WTC11 (cell line): ENCODE results near the gene KPNA2. TPM values are rescaled to one million over a fixed set of nuclear protein-coding genes. Genes with fewer than 3 reads are reported as not detected.
A peak's percentile ranks its signal among the peaks of the same experiment; 100 is the strongest.

Experiments used
- E2F5 ChIP-seq: sonication (generic); formaldehyde crosslinking; IDR thresholded peaks from 2 replicates; pipeline ENCODE4 v1.8.1; 2022; ENCODE audit warnings: mild to moderate bottlenecking, moderate library complexity, missing genetic modification reagents
- ESRRA ChIP-seq: sonication (generic); formaldehyde crosslinking; IDR thresholded peaks from 2 replicates; pipeline ENCODE4 v1.8.1; 2022; ENCODE audit warnings: mild to moderate bottlenecking, missing genetic modification reagents, borderline replicate concordance
- ETV6 ChIP-seq: sonication (generic); formaldehyde crosslinking; IDR thresholded peaks from 2 replicates; pipeline ENCODE4 v1.8.1; 2022; ENCODE audit warnings: mild to moderate bottlenecking, missing genetic modification reagents
- GRHL2 ChIP-seq: fragments of 250-450 bp; sonication (Bioruptor Pico); IDR thresholded peaks from 2 replicates; pipeline ENCODE4 v1.8.0; 2022; ENCODE audit warnings: mild to moderate bottlenecking, moderate library complexity; ENCODE audit not compliant: insufficient replicate concordance, severe bottlenecking
- HMGA2 ChIP-seq: fragments of 250-450 bp; sonication (Bioruptor Pico); IDR thresholded peaks from 2 replicates; pipeline ENCODE4 v1.4.0; 2021; ENCODE audit warnings: mild to moderate bottlenecking, moderate library complexity
- HMGXB4 ChIP-seq: sonication (generic); formaldehyde crosslinking; IDR thresholded peaks from 2 replicates; pipeline ENCODE4 v1.8.1; 2023; ENCODE audit warnings: mild to moderate bottlenecking, moderate library complexity, missing genetic modification reagents
- KAT7 ChIP-seq: sonication (generic); formaldehyde crosslinking; IDR thresholded peaks from 2 replicates; pipeline ENCODE4 v1.8.1; 2023; ENCODE audit warnings: missing genetic modification reagents, mild to moderate bottlenecking, borderline replicate concordance
- MAX ChIP-seq: sonication (generic); formaldehyde crosslinking; IDR thresholded peaks from 2 replicates; pipeline ENCODE4 v1.8.0; 2022; ENCODE audit warnings: mild to moderate bottlenecking, missing genetic modification reagents
- PRDM15 ChIP-seq: sonication (generic); formaldehyde crosslinking; IDR thresholded peaks from 2 replicates; pipeline ENCODE4 v1.8.0; 2022; ENCODE audit warnings: missing genetic modification reagents
- PREB ChIP-seq: sonication (generic); formaldehyde crosslinking; IDR thresholded peaks from 2 replicates; pipeline ENCODE4 v1.8.1; 2022; ENCODE audit warnings: mild to moderate bottlenecking, missing genetic modification reagents, moderate library complexity, borderline replicate concordance
- RORB ChIP-seq: fragments of 250-450 bp; sonication (Bioruptor Pico); IDR thresholded peaks from 2 replicates; pipeline ENCODE4 v1.9.0; 2021; ENCODE audit warnings: mild to moderate bottlenecking
- TEAD1 ChIP-seq: sonication (generic); formaldehyde crosslinking; IDR thresholded peaks from 2 replicates; pipeline ENCODE4 v1.8.0; 2022; ENCODE audit warnings: mild to moderate bottlenecking, missing genetic modification reagents
- TEAD4 ChIP-seq: sonication (generic); formaldehyde crosslinking; IDR thresholded peaks from 2 replicates; pipeline ENCODE4 v1.8.0; 2022; ENCODE audit warnings: mild to moderate bottlenecking, missing genetic modification reagents
- ZNF281 ChIP-seq: sonication (generic); formaldehyde crosslinking; IDR thresholded peaks from 2 replicates; pipeline ENCODE4 v1.8.0; 2023; ENCODE audit warnings: mild to moderate bottlenecking, missing genetic modification reagents
- ZNF423 ChIP-seq: fragments of 250-450 bp; sonication (Bioruptor Pico); IDR thresholded peaks from 2 replicates; pipeline ENCODE4 v2.1.2; 2022; ENCODE audit warnings: mild to moderate bottlenecking, moderate library complexity
- ZNF671 ChIP-seq: fragments of 250-450 bp; sonication (Bioruptor Pico); IDR thresholded peaks from 2 replicates; pipeline ENCODE4 v1.8.0; 2021; ENCODE audit warnings: mild to moderate bottlenecking
- total RNA-seq: library from RNA; stranded (reverse); gene quantifications from 3 replicates; pipeline ENCODE4 v1.2.3, GENCODE V29; 2021
- TF ChIP-seq, protein P1 (sequence below): fragments of 250-450 bp; sonication (Bioruptor Pico); IDR thresholded peaks from 2 replicates; pipeline ENCODE4 v1.9.0; 2021; ENCODE audit warnings: mild to moderate bottlenecking, borderline replicate concordance
- TF ChIP-seq, protein P2 (sequence below): sonication (generic); formaldehyde crosslinking; IDR thresholded peaks from 2 replicates; pipeline ENCODE4 v1.8.1; 2023; ENCODE audit warnings: mild to moderate bottlenecking, missing genetic modification reagents, borderline replicate concordance

The KPNA2 gene
- total RNA-seq, 1 experiment from 2014 or later = 466 TPM

DNA sequence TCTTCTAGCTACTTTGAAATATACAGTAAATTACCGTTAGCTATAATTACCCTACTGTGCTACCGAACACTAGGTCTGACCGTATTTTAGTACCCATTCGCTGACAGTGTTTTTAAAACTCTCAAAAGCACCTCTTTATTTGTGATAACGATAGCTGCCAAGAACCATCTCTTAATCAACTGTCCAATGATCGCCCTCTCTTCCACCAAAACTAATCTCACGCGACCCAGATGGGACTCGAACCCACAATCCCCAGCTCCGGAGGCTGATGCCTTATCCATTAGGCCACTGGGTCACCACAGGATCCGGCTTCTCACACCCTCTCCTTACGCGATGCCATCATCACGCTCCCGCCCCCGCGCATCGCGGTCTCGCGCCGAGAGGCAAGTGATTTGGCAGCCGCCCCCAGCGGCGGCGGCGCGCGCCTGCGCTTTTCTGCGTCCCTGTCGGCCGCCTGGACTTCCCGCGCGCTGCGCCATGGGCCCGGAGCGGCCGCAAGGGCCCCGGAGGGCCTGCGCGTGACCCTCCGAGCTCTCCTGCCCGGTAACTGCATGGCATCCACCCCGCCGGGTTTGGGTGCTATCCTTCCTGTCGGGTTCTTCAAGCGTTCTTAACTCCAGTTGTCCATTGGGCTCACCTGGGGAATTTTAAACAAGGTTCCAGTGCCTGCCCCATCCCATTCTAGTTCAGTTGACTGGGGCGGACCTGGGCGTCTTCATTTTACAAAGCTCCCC, 15.7 kb upstream of the KPNA2 start (continued):
- TF ChIP-seq, protein P1, sequence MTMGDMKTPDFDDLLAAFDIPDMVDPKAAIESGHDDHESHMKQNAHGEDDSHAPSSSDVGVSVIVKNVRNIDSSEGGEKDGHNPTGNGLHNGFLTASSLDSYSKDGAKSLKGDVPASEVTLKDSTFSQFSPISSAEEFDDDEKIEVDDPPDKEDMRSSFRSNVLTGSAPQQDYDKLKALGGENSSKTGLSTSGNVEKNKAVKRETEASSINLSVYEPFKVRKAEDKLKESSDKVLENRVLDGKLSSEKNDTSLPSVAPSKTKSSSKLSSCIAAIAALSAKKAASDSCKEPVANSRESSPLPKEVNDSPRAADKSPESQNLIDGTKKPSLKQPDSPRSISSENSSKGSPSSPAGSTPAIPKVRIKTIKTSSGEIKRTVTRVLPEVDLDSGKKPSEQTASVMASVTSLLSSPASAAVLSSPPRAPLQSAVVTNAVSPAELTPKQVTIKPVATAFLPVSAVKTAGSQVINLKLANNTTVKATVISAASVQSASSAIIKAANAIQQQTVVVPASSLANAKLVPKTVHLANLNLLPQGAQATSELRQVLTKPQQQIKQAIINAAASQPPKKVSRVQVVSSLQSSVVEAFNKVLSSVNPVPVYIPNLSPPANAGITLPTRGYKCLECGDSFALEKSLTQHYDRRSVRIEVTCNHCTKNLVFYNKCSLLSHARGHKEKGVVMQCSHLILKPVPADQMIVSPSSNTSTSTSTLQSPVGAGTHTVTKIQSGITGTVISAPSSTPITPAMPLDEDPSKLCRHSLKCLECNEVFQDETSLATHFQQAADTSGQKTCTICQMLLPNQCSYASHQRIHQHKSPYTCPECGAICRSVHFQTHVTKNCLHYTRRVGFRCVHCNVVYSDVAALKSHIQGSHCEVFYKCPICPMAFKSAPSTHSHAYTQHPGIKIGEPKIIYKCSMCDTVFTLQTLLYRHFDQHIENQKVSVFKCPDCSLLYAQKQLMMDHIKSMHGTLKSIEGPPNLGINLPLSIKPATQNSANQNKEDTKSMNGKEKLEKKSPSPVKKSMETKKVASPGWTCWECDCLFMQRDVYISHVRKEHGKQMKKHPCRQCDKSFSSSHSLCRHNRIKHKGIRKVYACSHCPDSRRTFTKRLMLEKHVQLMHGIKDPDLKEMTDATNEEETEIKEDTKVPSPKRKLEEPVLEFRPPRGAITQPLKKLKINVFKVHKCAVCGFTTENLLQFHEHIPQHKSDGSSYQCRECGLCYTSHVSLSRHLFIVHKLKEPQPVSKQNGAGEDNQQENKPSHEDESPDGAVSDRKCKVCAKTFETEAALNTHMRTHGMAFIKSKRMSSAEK (CRISPR knock-in tag) = no peak
- TF ChIP-seq ZNF423 (CRISPR knock-in tag) (peak; percentile 93), TEAD4 (CRISPR knock-in tag) (no peak), KAT7 (no peak), HMGXB4 (CRISPR knock-in tag) (peak; percentile 100; the same call in 1 of the 2 replicates), ZNF281 (no peak), TEAD1 (CRISPR knock-in tag) (peak; percentile 67; the same call in 1 of the 2 replicates), GRHL2 (no peak), MAX (CRISPR knock-in tag) (peak; percentile 86), E2F5 (CRISPR knock-in tag) (peak; percentile 97), PRDM15 (CRISPR knock-in tag) (no peak), RORB (CRISPR knock-in tag) (no peak), HMGA2 (peak; percentile 38; the same call in 1 of the 2 replicates), ESRRA (CRISPR knock-in tag) (no peak), ZNF671 (no peak), ETV6 (CRISPR knock-in tag) (peak; percentile 98), PREB (CRISPR knock-in tag) (0 out of 2 replicates have a peak, but pooled peaks have one; percentile 84)
- TF ChIP-seq, protein P2, sequence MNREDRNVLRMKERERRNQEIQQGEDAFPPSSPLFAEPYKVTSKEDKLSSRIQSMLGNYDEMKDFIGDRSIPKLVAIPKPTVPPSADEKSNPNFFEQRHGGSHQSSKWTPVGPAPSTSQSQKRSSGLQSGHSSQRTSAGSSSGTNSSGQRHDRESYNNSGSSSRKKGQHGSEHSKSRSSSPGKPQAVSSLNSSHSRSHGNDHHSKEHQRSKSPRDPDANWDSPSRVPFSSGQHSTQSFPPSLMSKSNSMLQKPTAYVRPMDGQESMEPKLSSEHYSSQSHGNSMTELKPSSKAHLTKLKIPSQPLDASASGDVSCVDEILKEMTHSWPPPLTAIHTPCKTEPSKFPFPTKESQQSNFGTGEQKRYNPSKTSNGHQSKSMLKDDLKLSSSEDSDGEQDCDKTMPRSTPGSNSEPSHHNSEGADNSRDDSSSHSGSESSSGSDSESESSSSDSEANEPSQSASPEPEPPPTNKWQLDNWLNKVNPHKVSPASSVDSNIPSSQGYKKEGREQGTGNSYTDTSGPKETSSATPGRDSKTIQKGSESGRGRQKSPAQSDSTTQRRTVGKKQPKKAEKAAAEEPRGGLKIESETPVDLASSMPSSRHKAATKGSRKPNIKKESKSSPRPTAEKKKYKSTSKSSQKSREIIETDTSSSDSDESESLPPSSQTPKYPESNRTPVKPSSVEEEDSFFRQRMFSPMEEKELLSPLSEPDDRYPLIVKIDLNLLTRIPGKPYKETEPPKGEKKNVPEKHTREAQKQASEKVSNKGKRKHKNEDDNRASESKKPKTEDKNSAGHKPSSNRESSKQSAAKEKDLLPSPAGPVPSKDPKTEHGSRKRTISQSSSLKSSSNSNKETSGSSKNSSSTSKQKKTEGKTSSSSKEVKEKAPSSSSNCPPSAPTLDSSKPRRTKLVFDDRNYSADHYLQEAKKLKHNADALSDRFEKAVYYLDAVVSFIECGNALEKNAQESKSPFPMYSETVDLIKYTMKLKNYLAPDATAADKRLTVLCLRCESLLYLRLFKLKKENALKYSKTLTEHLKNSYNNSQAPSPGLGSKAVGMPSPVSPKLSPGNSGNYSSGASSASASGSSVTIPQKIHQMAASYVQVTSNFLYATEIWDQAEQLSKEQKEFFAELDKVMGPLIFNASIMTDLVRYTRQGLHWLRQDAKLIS (CRISPR knock-in tag) = no peak
